GM18907 (cell line): ENCODE data around the gene UNC5CL.

Experiments used
- ATAC-seq: cut with Tn5 transposase; IDR thresholded peaks from one replicate; pipeline ENCODE4 v1.9.1; 2021; ENCODE audit warnings: mild to moderate bottlenecking, moderate library complexity; ENCODE audit not compliant: unreplicated experiment

Gene UNC5CL, protein sequence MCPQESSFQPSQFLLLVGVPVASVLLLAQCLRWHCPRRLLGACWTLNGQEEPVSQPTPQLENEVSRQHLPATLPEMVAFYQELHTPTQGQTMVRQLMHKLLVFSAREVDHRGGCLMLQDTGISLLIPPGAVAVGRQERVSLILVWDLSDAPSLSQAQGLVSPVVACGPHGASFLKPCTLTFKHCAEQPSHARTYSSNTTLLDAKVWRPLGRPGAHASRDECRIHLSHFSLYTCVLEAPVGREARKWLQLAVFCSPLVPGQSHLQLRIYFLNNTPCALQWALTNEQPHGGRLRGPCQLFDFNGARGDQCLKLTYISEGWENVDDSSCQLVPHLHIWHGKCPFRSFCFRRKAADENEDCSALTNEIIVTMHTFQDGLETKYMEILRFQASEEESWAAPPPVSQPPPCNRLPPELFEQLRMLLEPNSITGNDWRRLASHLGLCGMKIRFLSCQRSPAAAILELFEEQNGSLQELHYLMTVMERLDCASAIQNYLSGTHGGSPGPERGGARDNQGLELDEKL

DNA sequence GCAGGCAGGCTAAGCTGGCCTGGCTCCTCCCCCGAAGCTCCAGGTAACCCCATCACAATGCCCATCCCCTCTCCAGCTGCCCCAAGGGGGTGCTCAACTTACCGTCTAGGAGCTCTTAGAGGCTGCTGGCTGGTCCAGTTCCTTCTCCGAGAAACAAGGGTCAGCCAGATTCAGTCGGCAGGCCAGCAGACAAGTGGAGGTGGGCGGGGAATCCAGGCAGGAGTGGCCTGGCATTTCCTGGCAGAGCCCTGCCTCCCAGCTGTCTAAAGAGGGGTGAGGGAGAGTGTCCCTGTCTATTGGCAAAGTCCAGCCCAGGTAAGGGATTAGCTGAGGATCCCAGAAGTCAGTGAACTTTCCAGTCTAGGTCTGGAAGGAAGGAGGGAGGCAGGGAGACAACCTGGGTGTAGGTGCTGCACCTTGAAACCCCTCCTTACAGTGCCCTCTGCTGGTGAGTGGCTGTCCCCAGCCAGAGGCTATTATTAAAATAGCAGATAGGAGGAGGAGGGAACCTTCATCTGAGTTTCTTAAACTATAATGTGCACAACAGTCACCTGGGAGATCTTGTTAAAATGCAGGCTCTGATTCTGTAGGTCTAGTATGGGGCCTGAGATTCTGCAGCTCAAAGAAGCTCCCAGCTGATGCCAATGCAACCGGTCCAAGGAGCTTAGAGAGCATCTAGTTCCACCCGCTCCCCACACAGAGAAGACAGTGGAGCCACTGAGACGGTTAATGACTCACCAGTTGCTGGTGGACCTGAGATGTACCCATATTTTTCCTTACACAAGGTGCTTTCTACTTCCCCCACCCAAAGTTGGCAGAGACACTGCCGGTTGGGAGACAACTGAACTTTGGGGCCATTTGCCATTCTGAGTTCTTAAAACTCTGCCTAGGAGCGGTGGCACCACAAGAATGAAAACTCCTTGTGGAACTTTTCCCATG is at the start of gene UNC5CL:
Gene UNC5CL (minus strand): TSS at position 162 of the 939 bp plus-strand sequence. CDS start 4,147 bp downstream, outside the sequence.
- ATAC-seq, result no peak

DNA sequence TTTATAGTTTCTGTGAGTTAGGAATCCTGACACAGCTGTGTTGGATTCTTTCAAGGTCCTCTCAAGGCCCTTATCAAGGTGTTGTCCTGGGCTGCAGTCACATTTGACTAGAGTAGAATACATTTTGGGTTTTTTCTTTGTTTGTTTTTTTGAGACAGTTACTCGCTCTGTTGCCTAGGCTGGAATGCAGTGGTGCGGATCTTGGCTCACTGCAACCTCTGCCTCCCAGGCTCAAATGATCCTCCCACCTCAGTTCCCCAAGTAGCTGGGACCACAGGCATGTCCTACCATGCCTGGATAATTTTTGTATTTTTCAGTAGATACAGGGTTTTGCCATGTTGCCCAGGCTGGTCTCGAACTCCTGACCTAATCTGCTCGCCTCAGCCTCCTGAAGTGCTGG is 49.4 kb upstream of the UNC5CL start:
- ATAC-seq, result no peak

DNA sequence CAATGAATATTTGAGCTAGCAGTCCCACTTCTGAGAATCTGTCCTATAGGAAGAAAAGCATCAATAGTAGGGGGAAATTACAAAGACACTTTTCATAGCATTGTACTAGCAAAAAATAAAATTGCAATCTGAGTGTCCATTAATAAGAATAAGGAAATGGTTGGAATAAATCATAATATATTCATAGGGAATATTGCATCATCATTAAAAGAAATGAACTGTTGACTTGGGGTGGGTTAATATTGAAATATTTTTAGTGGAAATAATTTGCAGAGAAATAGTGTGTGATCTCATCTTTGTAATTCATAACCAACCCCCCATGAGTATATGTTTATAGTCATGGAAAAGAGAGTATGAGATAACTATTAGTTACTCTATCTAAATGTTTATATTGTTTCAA is 46.2 kb upstream of the UNC5CL start:
- ATAC-seq, result no peak

DNA sequence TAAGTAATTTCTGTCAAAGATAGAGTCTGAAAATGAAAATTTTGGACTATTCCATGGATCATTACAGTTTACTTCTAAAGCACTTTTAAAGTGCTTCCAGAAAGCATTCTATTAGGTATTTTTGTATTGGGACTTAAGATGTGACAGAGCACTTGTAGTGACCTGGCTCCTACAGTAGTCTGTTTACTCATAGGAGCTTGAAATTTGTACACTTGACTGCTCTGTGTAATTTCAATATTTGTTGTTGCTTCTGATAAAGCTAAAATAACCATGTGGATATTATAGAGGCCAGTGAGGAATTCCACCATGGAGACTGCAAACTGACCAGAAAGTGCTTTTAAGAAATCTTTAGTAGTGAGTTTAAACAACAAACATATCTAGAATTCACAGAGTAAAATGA is 44.1 kb upstream of the UNC5CL start:
- no peak for ATAC-seq

DNA sequence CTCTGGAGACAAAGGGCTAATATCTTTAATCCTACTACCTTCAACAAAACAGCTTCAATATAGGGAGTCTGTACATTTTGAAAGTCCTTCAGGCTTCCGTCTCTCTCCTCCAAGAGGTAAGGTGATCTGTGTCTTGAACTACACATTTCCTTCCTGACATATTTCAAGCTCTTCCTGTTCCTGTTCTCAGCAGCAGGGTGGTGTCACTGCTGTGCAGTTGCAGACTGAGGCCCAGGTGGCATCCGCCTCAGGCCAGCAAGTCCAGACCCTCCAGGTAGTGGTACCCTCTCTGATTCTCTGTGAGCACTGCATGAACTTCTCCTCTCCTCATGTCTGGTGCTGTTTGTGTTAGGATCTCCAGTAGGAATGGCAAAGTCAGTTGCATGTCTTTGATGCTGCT is 41.6 kb upstream of the UNC5CL start:
- ATAC-seq, result no peak

DNA sequence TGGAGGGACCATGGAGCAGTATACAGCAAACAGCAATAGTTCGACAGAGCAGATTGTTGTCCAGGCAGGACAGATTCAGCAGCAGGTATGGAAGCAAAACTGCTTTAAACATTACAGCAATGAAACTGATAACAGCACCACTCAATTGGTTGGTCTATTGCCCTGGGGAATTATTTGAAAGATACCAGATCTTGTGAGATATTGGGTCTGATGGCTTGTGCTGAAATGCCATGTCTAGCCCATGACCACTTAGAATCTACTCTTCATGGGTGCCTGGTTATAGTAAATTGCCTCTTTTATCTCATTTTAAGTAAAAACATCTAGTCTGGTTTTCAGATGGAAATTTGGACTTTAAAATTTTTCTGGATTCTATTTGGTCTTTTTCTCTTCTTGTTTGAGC is 40.1 kb upstream of the UNC5CL start:
- no peak for ATAC-seq

DNA sequence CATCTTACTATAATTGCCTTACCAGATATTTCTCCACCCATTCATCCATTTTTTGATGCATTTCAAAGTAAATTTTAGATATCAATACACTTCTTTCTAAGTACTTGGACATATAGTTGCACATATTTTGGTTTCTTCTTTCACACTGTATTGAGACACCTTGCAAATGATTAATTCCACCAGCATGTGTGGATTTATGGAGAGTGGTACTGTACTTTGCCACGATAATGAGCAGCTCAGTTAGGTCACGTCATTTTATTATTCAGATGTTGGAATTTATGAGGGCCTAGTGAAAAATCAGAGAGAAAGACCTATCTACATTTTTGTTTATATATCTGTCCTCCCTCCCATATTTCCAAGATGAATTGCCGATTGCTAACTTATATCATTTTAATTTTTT is 39.1 kb upstream of the UNC5CL start:
- no peak for ATAC-seq

DNA sequence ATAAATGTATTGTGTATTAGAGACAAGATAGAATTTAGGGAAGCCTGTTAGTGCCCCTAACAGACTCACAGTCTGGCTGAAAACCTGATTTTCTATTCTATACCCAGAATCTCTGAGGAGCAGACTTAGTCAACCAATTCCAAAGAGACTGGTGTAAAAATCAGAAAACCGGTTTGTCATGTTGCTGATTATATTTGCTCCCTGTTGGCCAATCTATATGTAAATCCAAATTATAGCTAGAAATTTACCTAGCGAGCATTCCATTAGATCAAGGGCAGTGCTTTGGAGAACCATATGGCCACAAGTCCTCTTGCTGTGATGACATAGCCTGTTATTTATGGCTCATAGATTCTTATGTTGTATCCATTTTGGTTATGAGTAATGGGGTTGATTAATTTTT is 38.5 kb upstream of the UNC5CL start:
- no peak for ATAC-seq

DNA sequence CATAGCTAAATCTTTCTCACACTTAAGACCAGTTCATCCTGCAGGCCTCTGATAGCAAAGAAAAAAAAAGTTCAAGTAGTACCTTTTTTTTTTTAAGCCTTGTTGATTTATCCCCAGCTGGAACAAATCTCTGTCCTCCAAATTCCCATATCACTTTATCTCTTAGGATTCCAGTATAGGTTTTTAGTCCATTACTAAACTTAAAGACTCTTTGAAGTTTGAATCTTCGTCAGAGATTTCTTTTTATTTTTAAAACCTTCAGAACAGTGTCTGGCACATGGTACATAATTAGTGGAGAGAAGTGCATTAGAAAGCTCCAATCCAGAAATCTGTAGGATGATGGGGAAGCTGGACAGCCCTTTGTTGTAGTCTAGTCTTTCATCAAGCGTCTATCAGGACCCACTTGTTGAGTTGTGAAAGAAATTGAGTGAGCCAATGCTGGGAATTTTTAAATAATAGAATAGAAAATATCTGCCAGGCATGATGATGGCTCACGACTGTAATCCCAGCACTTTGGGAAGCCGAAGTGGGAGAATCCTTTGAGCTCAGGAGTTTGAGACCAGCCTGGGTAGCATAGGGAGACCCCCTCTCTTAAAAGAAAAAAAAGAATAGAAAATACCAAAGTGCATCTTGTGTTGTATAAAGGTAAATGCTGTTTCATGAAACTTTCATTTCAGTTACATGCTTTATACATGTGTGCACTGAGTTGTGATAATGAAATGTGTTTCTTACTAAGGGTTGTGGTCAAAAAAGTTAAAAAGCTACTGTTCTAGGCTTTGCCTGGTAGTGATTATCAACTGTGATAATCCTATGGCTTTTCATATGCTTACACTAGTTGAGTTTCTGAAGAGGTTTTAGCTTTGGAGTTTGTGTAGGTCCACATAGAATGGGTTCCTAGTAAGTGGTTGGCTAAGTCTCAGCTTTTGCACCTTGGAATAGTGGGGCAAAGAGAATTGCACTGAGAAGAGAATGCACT is 36.9 kb upstream of the UNC5CL start:
- no peak for ATAC-seq

DNA sequence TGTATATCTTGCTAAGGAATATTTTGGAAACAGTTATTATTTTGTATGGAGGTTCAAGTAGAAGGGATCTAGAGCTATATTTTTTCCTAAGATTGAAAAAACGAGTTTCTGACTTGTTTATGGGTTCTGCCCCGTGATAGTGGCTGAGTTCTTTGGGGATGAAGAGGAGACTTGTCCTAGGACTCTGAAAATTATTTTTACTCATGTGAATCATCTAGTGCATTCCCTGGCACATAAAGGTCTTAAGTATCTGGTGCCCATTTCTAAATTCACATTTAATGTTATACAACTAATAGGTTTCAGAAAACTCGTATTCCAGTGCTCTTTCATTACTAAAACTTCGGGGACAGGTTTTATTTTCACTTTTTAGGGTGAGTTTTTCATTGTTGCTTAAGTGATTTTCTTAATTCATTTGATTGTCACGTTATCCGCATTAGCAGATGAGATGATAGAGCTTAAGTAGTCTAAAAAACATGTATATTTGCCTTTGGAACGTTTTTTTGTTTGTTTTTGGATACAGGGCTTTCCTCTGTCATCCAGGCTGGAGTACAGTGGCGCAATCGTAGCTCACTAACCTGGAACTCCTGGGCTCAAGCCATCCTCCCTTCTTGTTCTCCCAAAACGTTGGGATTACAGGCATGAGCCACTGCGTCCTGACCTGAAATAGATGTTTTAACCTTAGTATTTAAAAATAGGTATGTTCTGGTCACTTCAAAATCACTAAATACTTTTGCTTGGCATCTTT is 35.8 kb upstream of the UNC5CL start:
- no peak for ATAC-seq

DNA sequence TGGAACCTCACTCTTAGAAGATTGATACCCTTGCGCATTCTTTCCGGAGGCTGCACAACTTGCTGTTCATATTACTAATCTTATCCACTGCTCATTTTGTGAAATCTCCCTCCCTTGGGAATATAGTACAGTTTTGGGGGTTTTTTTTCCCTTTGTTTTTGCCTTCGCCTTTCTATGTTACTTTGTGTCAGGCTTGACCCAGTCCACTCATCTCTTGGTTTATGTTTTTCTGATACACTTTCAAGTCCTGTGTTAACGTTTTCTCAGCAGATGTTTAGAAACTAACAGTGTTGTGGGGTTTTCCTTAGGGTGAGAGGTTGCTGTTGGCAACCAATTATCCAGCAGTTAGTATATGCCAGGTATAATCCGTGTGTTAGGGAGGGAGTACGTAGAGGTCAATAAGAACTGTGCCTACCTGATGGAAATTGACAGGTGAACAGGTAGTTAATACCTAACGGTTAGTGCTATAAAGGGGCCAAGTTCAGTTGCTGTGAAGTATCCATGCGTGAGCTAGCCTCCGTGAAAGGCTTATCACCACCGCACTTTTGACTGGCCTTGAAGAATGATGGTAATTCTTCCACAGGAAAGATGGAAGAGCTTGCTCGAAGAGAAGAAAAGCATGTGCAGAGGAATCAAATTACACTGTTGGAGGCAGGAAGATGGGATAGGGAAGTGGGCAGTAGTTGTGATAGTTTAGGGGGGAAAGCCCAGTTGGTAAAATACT is 35.1 kb upstream of the UNC5CL start:
- no peak for ATAC-seq

DNA sequence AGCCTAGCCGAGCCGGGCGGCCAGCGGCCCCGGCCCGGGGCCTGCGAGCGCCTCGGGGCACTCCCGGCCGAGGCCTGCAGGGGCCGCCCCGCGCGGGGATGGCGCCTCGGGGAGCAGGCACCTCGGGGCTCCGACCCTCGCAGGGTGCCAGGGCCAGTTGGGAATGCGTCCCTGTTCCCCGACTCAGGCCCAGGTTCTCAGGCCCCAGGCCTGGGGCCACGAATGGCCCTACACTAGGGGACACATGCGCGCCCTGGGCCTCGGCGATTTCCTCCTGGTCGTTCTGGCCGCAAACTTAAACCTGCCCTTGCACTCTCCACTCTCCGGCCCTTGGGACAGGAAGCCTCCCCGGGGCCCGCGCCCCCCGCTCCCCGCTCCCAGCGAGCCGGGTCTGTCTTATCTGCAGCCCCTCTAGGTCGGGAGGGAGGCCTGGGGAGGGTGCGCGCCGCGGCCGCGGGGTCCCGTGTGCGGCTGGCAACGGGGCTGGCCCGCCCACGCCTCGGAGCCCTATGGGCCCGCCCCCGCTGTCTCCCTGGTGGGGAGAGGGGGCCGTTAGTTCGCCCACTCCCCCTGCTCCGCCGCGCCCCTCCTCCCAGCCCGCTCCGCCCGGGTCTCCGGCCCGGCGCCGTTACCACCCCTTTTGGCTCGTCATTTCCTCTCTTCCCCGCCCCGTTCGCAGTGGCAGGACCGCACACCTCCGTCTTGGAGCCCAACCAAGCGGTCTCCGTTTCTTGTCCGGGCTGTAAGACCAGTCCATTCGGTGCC is 34.4 kb upstream of the UNC5CL start:
- ATAC-seq, result peak; percentile 32

DNA sequence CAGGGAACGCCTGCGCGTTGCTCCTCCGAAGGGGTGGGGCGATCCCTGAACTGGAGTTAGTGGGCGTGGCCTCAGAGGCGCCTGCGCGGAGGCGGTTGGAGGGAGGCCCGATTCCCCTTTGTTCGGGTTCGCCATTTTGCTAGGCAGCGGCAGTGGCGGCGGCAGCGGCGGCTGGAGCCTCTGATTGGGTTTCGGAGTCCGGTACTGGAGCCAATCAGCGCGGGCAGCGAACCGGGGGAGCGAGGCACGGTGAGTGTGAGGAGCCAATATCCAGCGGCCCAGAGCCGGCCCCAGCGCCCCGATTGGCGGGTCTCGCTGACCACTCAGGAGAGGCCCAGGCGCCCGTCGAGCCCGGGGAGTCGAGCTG is 33.8 kb upstream of the UNC5CL start, which contains the start of gene NFYA:
Gene NFYA (plus strand): TSS at position 139 of the 367 bp plus-strand sequence. CDS start 6,116 bp downstream, outside the sequence.
- ATAC-seq, result peak; percentile 73

DNA sequence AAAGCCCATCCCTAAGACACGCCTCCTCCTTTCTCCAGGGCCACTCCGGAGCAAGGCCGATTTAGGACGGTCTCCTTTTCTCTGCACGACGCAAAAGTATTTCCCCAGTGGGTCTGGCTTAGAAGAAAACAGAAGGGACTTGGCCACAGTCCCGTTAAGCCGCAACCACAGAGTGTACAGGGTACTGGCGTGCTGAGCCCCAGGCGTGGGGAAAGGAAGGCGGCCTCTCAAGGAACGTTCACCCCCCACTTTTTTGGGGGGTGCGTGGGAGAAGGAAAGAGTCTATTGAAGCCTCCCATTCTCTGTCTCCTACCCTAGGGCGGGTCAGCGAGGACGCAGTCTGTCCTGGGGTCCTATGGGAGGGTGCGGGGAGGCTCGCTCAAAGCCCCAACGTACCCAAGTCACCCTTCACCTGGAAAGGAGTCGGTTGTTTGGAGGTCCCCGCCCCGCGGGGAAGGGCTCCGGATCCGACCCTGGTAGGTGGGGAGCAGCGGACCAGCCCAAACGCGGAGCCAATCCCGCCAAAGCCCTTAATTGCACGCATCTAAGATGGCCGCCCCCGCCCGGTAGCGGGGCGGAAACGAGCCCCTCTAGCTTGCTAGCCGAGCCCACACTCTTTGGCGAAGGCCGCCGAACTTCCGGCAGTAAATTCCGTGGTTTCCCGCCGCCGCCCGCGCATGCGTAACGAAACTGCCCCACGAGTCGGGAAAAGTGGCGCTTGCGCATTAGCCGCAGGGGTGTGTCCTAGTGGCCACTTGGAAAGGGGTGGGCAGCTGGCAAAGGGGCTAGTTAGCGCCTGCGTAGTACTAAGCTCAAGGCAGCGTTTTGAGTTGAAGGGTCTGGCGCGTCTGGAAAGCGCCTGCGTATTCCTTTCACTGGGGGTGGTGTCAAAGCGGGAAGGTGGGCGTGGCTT is 33.2 kb upstream of the UNC5CL start, which contains the start of gene OARD1:
Gene OARD1 (minus strand): TSS at position 434 of the 913 bp plus-strand sequence. CDS start 722 bp downstream, outside the sequence.
- ATAC-seq, result peak; percentile 79

DNA sequence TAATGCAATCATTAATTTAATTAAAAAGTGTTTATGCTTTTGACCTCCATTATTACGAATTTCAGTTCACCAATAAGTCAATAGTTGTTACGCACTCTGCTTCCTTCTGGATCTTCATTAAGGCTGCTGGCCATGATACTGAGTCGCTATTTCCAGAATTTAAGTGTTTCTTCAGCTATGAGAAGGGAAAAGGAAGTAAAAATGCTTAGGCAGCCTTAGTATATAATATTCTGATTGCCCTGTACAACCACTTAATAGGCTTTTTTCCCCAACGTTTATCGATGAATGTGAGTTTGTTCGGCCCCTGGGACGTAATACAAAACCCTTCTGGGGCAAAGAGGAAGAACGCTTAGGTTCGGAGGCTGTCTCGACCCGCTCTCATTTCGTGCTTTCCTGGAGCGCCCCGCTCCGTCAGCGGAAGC is 32.5 kb upstream of the UNC5CL start:
- ATAC-seq, result no peak

DNA sequence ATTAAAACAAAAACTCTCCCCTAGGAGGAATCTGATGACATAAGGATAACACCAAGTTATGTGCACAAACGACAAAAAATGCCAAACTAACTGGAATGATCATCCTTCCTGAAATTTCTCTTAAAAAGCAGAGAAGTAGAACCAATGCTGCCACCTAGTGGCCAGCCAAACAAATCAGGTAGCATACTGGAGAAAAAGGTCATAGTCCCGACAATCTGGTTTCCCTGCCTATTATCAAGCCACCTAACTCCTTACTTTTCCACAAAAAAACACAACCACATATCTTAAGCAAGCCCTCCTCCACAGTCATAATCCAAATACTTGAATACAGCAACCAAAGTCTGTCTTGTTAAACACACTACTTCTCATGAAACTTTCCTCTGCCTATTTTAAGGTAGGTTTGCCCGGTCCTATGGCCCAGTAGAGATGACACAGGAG is 27.9 kb upstream of the UNC5CL start:
- ATAC-seq, result no peak

DNA sequence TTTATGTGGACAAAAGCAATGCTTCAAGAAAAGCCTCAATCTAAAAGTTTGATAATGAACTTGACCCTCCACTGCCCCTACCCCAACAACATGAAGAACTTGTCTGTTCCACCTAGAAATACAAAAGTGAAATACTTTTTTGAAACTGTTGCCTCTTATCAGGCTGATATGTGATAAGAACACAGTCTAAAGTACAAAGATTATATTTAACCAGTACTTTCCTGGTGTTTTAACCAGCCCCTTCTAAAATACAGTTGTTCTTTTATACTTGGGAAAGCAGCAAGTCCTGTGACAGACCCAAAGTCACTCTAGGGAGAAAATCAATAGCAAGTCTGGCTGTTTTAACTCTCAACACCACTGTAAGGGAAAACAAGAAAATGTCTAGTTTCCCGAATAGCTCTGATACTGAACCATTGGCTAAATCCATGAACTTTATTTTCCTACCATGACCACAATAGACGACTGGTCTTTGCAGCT is 26.6 kb upstream of the UNC5CL start:
- ATAC-seq, result no peak
